K562 (cell line): ENCODE data around the gene PURA. TPM values are rescaled to one million over a fixed set of nuclear protein-coding genes. Genes with fewer than 3 reads are reported as not detected.
A peak's percentile ranks its signal among the peaks of the same experiment; 100 is the strongest.

Experiments
- EWSR1 ChIP-seq: fragments of 450-650 bp; IDR thresholded peaks from 2 replicates; pipeline ENCODE4 v1.6.1; 2018; ENCODE audit warnings: borderline replicate concordance, mild to moderate bottlenecking, low read depth, moderate library complexity; ENCODE audit not compliant: partially characterized antibody
- HNRNPK ChIP-seq: fragments of 200-400 bp; formaldehyde crosslinking; IDR thresholded peaks from one replicate; pipeline ENCODE4 v1.6.1; 2018; ENCODE audit warnings: mild to moderate bottlenecking, low read depth, low read length; ENCODE audit not compliant: poor library complexity, severe bottlenecking
- KAT7 ChIP-seq: sonication (generic); formaldehyde crosslinking; IDR thresholded peaks from 2 replicates; pipeline ENCODE4 v1.8.0; 2022; ENCODE audit warnings: missing genetic modification reagents, mild to moderate bottlenecking, borderline replicate concordance
- ZNF12 ChIP-seq: sonication (generic); formaldehyde crosslinking; IDR thresholded peaks from 2 replicates; pipeline ENCODE4 v1.4.0; 2020; ENCODE audit warnings: mild to moderate bottlenecking, missing genetic modification reagents
- ZNF274 ChIP-seq: IDR thresholded peaks from 2 replicates; pipeline ENCODE4 v1.6.1; 2011; ENCODE audit warnings: low read depth, mild to moderate bottlenecking, low read length, moderate library complexity, borderline replicate concordance
- ZNF354B ChIP-seq: fragments of 250-450 bp; sonication (Bioruptor Pico); IDR thresholded peaks from 2 replicates; pipeline ENCODE4 v1.4.0; 2020
- ZNF518B ChIP-seq: fragments of 250-450 bp; sonication (Bioruptor Pico); IDR thresholded peaks from 2 replicates; pipeline ENCODE4 v1.5.0; 2021; ENCODE audit warnings: mild to moderate bottlenecking, moderate library complexity
- ZNF592 ChIP-seq: fragments of 450-650 bp; IDR thresholded peaks from 2 replicates; pipeline ENCODE4 v1.6.1; 2017; ENCODE audit warnings: antibody characterized with exemption, mild to moderate bottlenecking
- polyA plus RNA-seq, 8 experiments: library from polyadenylated mRNA; depleted of rRNA in 4 of 8; stranded (reverse) in 5 of 8; unstranded in 3 of 8; fragments of >200 nt; fragmentation: Nextera tagmentation in 2 of 8; fragmentation: Illumina TruSeq in 1 of 8; extraction: Ambion mirVana in 2 of 8; extraction: Trizol in 1 of 8; gene quantifications; 2 replicates each; pipeline versions ENCODE4 v1.2.1 to v1.2.3, GENCODE V29; 2011 to 2014; ENCODE audit warnings: inconsistent platforms in 1 of 8, missing spikeins in 1 of 8
- total RNA-seq, 7 experiments: library from RNA; depleted of rRNA in 6 of 7; stranded (reverse); fragments of >200 nt in 6 of 7; fragmentation: Illumina TruSeq in 2 of 7; extraction: Trizol in 2 of 7; gene quantifications; 2 replicates each; pipeline versions ENCODE4 v1.2.1 to v1.2.3, GENCODE V29; 2011 to 2021; ENCODE audit warnings: low replicate concordance in 1 of 7
- TF ChIP-seq, protein P1 (sequence below), 2 experiments: fragments of 450-650 bp; IDR thresholded peaks; 2 replicates each; pipeline ENCODE4 v1.6.1; 2016; ENCODE audit warnings: mild to moderate bottlenecking in 2 of 2, borderline replicate concordance in 1 of 2, low read depth in 1 of 2, moderate library complexity in 1 of 2

PURA gene
- total and polyA plus RNA-seq, 9 of the 15 experiments (the other 6 are each of a cell fraction or from before 2014, with no cell fraction given): 3.2 to 11.1 (median 5.4) TPM

GRCh38 chr5:140107312-140108092, 6.4 kb upstream of the PURA start (continued):
- TF ChIP-seq ZNF592 (peak; percentile 89), KAT7 (peak; percentile 70; the same call in 1 of the 2 replicates), ZNF518B (no peak), ZNF274 (no peak), HNRNPK (peak; percentile 85), EWSR1 (no peak), ZNF12 (peak; percentile 74; the same call in 1 of the 2 replicates), ZNF354B (CRISPR knock-in tag) (no peak)
- TF ChIP-seq, protein P1, sequence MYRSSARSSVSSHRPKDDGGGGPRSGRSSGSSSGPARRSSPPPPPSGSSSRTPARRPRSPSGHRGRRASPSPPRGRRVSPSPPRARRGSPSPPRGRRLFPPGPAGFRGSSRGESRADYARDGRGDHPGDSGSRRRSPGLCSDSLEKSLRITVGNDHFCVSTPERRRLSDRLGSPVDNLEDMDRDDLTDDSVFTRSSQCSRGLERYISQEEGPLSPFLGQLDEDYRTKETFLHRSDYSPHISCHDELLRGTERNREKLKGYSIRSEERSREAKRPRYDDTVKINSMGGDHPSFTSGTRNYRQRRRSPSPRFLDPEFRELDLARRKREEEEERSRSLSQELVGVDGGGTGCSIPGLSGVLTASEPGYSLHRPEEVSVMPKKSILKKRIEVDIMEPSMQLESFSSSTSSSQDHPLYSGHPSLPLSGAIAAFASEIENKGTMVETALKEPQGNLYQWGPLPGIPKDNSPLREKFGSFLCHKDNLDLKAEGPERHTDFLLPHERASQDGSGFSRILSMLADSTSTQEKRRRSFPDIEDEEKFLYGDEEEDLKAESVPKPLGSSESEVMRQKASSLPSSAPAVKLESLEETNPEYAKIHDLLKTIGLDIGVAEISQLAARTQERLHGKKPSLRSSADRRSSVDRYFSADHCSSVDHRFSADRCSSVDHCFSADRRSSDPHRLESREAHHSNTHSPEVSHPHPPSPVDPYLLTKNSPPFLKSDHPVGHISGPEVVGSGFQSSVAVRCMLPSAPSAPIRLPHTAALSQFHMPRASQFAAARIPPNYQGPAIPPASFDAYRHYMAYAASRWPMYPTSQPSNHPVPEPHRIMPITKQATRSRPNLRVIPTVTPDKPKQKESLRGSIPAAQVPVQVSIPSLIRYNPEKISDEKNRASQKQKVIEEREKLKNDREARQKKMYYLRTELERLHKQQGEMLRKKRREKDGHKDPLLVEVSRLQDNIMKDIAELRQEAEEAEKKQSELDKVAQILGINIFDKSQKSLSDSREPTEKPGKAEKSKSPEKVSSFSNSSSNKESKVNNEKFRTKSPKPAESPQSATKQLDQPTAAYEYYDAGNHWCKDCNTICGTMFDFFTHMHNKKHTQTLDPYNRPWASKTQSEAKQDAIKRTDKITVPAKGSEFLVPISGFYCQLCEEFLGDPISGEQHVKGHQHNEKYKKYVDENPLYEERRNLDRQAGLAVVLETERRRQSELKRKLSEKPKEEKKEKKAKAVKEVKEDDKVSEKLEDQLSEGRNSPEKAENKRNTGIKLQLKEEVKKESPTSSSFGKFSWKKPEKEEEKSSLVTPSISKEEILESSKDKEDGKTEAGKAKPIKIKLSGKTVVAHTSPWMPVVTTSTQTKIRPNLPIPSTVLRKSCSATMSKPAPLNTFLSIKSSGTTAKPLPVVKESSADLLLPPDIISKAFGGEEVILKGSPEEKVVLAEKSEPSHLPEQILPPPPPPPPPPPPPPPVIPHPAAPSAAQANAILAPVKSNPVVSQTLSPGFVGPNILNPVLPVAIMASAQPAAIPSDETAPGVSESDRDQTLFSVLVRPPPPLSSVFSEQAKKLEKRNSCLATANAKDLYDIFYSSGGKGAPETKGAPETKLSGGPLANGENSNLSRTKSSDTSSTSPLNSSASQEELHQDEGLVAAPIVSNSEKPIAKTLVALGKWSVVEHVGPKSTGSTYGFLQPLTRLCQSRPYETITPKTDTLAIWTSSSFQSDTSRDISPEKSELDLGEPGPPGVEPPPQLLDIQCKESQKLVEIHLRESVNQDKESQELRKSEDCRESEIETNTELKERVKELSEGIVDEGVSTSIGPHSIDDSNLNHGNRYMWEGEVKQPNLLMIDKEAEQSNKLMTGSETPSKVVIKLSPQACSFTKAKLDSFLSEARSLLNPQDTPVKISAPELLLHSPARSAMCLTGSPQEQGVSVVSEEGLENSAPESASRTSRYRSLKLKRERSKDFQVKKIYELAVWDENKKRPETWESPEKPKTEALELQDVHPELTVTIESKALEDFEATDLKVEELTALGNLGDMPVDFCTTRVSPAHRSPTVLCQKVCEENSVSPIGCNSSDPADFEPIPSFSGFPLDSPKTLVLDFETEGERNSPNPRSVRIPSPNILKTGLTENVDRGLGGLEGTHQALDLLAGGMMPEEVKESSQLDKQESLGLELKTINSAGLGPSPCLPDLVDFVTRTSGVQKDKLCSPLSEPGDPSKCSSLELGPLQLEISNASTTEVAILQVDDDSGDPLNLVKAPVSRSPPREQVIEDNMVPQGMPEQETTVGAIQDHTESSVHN (IDR thresholded peaks at IDR 0.05; ENCODE audit: borderline replicate concordance in 1 of 2, low read depth in 1 of 2): no peak
